HG03354 (cell line): ENCODE data around the gene PTS.
"Not testable (repeated sequence)": the region's sequence is repeated elsewhere in the genome, so short reads cannot be mapped to it uniquely, and the experiment has no call there.

Source experiments
- ATAC-seq: cut with Tn5 transposase; IDR thresholded peaks from one replicate; pipeline ENCODE4 v1.9.1; 2021; ENCODE audit warnings: mild to moderate bottlenecking; ENCODE audit not compliant: unreplicated experiment, poor library complexity, severe bottlenecking

The PTS gene

GRCh38 chr11:112226062-112226830, at the start of gene PTS:
TSS of gene PTS (plus strand) at chr11:112226428. CDS start at chr11:112226444, 16 bp downstream.
- peak; percentile 96 for ATAC-seq

GRCh38 chr11:112177589-112177988, 48.6 kb upstream of the PTS start:
- ATAC-seq, result no peak

- no peak for ATAC-seq
These were observed 47.8 kb upstream of the PTS start for GRCh38 chr11:112178428-112178827.

- no peak for ATAC-seq
These were observed 47.3 kb upstream of the PTS start for GRCh38 chr11:112178936-112179335.

GRCh38 chr11:112179601-112180000, 46.6 kb upstream of the PTS start:
- ATAC-seq, result peak; percentile 46

- ATAC-seq, result no peak
These were observed 43.4 kb upstream of the PTS start for GRCh38 chr11:112182867-112183266.

- no peak for ATAC-seq
These were observed 40.3 kb upstream of the PTS start for GRCh38 chr11:112185883-112186282.

GRCh38 chr11:112186304-112186703, 39.9 kb upstream of the PTS start:
- ATAC-seq, result no peak

- not testable (repeated sequence) for ATAC-seq
These were observed 31.1 kb upstream of the PTS start for GRCh38 chr11:112195113-112195512.

GRCh38 chr11:112195951-112196351, 30.3 kb upstream of the PTS start:
- no peak for ATAC-seq

GRCh38 chr11:112196519-112197087, 29.6 kb upstream of the PTS start:
- ATAC-seq, result no peak

- ATAC-seq, result not testable (repeated sequence)
These were observed 27.1 kb upstream of the PTS start for GRCh38 chr11:112199101-112199500.

GRCh38 chr11:112200252-112200651, 26.0 kb upstream of the PTS start:
- ATAC-seq, result no peak

GRCh38 chr11:112206071-112206470, 20.2 kb upstream of the PTS start:
- no peak for ATAC-seq

GRCh38 chr11:112210890-112211289, 15.3 kb upstream of the PTS start:
- no peak for ATAC-seq

- ATAC-seq, result no peak
These were observed 14.7 kb upstream of the PTS start for GRCh38 chr11:112211536-112211935.

- no peak for ATAC-seq
These were observed 13.9 kb upstream of the PTS start for GRCh38 chr11:112212290-112212689.

- no peak for ATAC-seq
These were observed 13.5 kb upstream of the PTS start for GRCh38 chr11:112212710-112213109.

GRCh38 chr11:112213753-112214152, 12.5 kb upstream of the PTS start:
- ATAC-seq, result no peak

- ATAC-seq, result no peak
These were observed 10.6 kb upstream of the PTS start for GRCh38 chr11:112215621-112216020.

- ATAC-seq, result no peak
These were observed 9.6 kb upstream of the PTS start for GRCh38 chr11:112216561-112217105.
